Keratinocyte (primary cell): ENCODE data around the gene LSM6. TPM values are rescaled to one million over a fixed set of nuclear protein-coding genes. Genes with fewer than 3 reads are reported as not detected.

Experiments used
- DNase-seq: peaks from one replicate; pipeline ENCODE4 v3.0.0-alpha.2; 2011; ENCODE audit warnings: low read depth, missing footprints, low spot score
- FAIRE-seq: peaks from 2 replicates; lab custom pipeline; 2011; peaks lifted over from hg19 to GRCh38; lab: Jason Lieb, UNC
- H2AFZ ChIP-seq: 2 replicates; pipeline ENCODE4 v1.6.0; 2012; ENCODE audit warnings: low read length, control low read depth, inconsistent platforms; ENCODE audit not compliant: control insufficient read depth
- H3K27ac ChIP-seq: 2 replicates; pipeline ENCODE4 v1.5.1; 2011; ENCODE audit warnings: low read length; ENCODE audit not compliant: control insufficient read depth, insufficient read depth
- H3K27me3 ChIP-seq: 3 replicates; pipeline ENCODE4 v1.6.0; 2011; ENCODE audit warnings: low read length; ENCODE audit not compliant: control insufficient read depth, insufficient read depth; ENCODE audit errors: extremely low read depth
- H3K36me3 ChIP-seq, 2 experiments: 2 replicates in 1 of 2; 3 replicates in 1 of 2; pipeline ENCODE4 v1.5.1; 2011; ENCODE audit warnings: low read length in 2 of 2, mild to moderate bottlenecking in 1 of 2; ENCODE audit not compliant: control insufficient read depth in 2 of 2, insufficient read depth in 2 of 2; ENCODE audit errors: extremely low read depth in 1 of 2
- H3K4me1 ChIP-seq: 3 replicates; pipeline ENCODE4 v1.5.1; 2011; ENCODE audit warnings: low read length; ENCODE audit not compliant: control insufficient read depth, insufficient read depth; ENCODE audit errors: extremely low read depth
- H3K4me2 ChIP-seq: 3 replicates; pipeline ENCODE4 v1.6.0; 2011; ENCODE audit warnings: low read depth, low read length; ENCODE audit not compliant: control insufficient read depth, insufficient read depth; ENCODE audit errors: extremely low read depth
- H3K4me3 ChIP-seq, 3 experiments: fragments of 200-600 bp in 1 of 3; sonication (generic) in 1 of 3; 2 replicates in 2 of 3; 3 replicates in 1 of 3; pipeline ENCODE4 v1.5.1; 2011 to 2016; ENCODE audit warnings: low read length in 3 of 3, mild to moderate bottlenecking in 3 of 3, control low read depth in 2 of 3, inconsistent platforms in 1 of 3, low read depth in 1 of 3, mixed read lengths in 1 of 3, mixed run types in 1 of 3, moderate library complexity in 1 of 3; ENCODE audit not compliant: control insufficient read depth in 2 of 3, insufficient read depth in 2 of 3; ENCODE audit errors: extremely low read depth in 1 of 3
- H3K79me2 ChIP-seq: 2 replicates; pipeline ENCODE4 v1.6.0; 2012; ENCODE audit warnings: low read length; ENCODE audit not compliant: control insufficient read depth, insufficient read depth
- H3K9ac ChIP-seq: 3 replicates; pipeline ENCODE4 v1.6.0; 2011; ENCODE audit warnings: low read length; ENCODE audit not compliant: control insufficient read depth, insufficient read depth; ENCODE audit errors: extremely low read depth
- H3K9me1 ChIP-seq: 3 replicates; pipeline ENCODE4 v1.6.0; 2011; ENCODE audit warnings: low read length; ENCODE audit not compliant: control insufficient read depth, insufficient read depth; ENCODE audit errors: extremely low read depth
- H3K9me3 ChIP-seq: 2 replicates; pipeline ENCODE4 v1.5.1; 2012; ENCODE audit warnings: low read depth, low read length; ENCODE audit not compliant: control insufficient read depth
- H4K20me1 ChIP-seq: 3 replicates; pipeline ENCODE4 v1.6.0; 2011; ENCODE audit warnings: low read length; ENCODE audit not compliant: control insufficient read depth, insufficient read depth; ENCODE audit errors: extremely low read depth
- EZH2 ChIP-seq: IDR thresholded peaks from one replicate; pipeline ENCODE4 v1.6.1; 2012; ENCODE audit warnings: inconsistent platforms, mild to moderate bottlenecking, low read length, moderate library complexity
- dilution Hi-C: fragments of 300-500 bp; cut with MboI; formaldehyde crosslinking; loops from one replicate; pipeline ENCODE4 v1.7.0; 2020; ENCODE audit warnings: low sequenced_read_pairs; ENCODE audit not compliant: extremely low pct_ligation_motif_present
- polyA plus RNA-seq, 5 experiments: library from polyadenylated mRNA; depleted of rRNA in 3 of 5; stranded (reverse) in 3 of 5; stranded (forward) in 1 of 5; unstranded in 1 of 5; fragments of >200 nt; gene quantifications; 1 replicate in 1 of 5; 2 replicates in 3 of 5; 3 replicates in 1 of 5; pipeline versions ENCODE4 v1.2.1 to v1.2.3, GENCODE V29; 2011 to 2012; ENCODE audit warnings: missing spikeins in 2 of 5, low read depth in 1 of 5, low replicate concordance in 1 of 5
- TF ChIP-seq, protein P1 (sequence below), 3 experiments: IDR thresholded peaks in 1 of 3; conservative IDR thresholded peaks in 1 of 3; optimal IDR thresholded peaks in 1 of 3; 2 replicates in 2 of 3; 3 replicates in 1 of 3; pipeline versions ENCODE3 to v1.5.1; 2011; ENCODE audit warnings: low read length in 3 of 3, mild to moderate bottlenecking in 3 of 3, moderate library complexity in 2 of 3, control low read depth in 1 of 3, inconsistent platforms in 1 of 3; ENCODE audit not compliant: insufficient read depth in 2 of 3; ENCODE audit errors: extremely low read depth in 1 of 3

LSM6 gene
- polyA plus RNA-seq, 1 donor (not counting 4 experiments of a cell fraction or from before 2014, with no cell fraction given) = 33.7 TPM

DNA sequence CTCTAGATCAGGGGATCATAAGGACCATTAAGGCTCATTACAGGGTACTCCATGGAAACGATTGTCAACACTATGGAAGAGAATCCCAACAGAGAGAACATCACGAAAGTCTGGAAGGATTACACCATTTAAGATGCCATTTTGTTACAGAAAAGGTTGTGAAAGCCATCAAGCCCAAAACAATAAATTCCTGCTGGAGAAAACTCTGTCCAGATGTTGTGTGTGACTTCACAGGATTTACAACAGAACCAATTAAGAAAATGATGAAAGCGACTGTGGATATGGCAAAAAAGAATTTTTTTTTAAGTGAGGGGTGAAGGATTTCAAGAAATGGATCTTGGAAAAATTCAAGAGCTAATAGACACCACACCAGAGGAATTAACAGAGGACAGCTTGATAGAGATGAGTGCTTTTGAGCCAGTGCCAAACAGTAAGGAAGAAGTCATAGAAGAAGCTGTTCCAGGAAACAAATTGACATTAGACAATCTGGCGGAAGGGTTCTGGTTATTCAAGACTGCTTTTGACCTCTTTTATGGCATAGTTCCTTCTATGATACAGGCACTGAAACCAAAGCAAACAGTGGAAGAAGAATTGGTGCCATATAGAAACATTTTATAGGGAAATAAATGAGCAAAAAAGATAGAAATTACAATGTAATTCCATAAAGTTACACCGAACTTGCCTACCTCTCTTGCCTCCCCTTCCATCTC is 17.3 kb upstream of the LSM6 start:
- no peak for FAIRE-seq
- Histone ChIP-seq H3K9me3 (peaks cover 2% of the 10 kb centered on the region), H3K4me2 (no peak overlapping the region), H3K79me2 (no peaks in the 10 kb centered on the region), H3K4me1 (no peaks in the 10 kb centered on the region), H2AFZ (no peak overlapping the region), H3K27ac (no peak overlapping the region), H3K4me3 (no peak overlapping the region), H3K36me3 (no peaks in the 10 kb centered on the region), H4K20me1 (no peaks in the 10 kb centered on the region), H3K27me3 (no peaks in the 10 kb centered on the region), H3K9ac (no peak overlapping the region), H3K9me1 (no peaks in the 10 kb centered on the region)
- no peak for DNase-seq
- dilution Hi-C loops = no loop called here
- TF ChIP-seq EZH2 = no peak
- TF ChIP-seq, protein P1, sequence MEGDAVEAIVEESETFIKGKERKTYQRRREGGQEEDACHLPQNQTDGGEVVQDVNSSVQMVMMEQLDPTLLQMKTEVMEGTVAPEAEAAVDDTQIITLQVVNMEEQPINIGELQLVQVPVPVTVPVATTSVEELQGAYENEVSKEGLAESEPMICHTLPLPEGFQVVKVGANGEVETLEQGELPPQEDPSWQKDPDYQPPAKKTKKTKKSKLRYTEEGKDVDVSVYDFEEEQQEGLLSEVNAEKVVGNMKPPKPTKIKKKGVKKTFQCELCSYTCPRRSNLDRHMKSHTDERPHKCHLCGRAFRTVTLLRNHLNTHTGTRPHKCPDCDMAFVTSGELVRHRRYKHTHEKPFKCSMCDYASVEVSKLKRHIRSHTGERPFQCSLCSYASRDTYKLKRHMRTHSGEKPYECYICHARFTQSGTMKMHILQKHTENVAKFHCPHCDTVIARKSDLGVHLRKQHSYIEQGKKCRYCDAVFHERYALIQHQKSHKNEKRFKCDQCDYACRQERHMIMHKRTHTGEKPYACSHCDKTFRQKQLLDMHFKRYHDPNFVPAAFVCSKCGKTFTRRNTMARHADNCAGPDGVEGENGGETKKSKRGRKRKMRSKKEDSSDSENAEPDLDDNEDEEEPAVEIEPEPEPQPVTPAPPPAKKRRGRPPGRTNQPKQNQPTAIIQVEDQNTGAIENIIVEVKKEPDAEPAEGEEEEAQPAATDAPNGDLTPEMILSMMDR (optimal IDR thresholded peaks at IDR 0.05 in 1 of 3, IDR thresholded peaks at IDR 0.05 in 1 of 3, conservative IDR thresholded peaks at IDR 0.05 in 1 of 3; ENCODE audit: extremely low read depth in 1 of 3, insufficient read depth in 2 of 3, low read length in 3 of 3) = no peak

GRCh38 chr4:146159384-146160058 is 16.0 kb upstream of the LSM6 start:
- no peaks in the 10 kb centered on the region for H3K36me3 ChIP-seq
- no peaks in the 10 kb centered on the region for H4K20me1 ChIP-seq
- H3K4me2 ChIP-seq = no peak overlapping the region
- no peaks in the 10 kb centered on the region for H3K4me1 ChIP-seq
- no peak for FAIRE-seq
- dilution Hi-C loops = no loop called here
- H3K27ac ChIP-seq = no peak overlapping the region
- no peak overlapping the region for H2AFZ ChIP-seq
- TF ChIP-seq EZH2 = no peak
- TF ChIP-seq, protein P1 (optimal IDR thresholded peaks at IDR 0.05 in 1 of 3, IDR thresholded peaks at IDR 0.05 in 1 of 3, conservative IDR thresholded peaks at IDR 0.05 in 1 of 3; ENCODE audit: extremely low read depth in 1 of 3, insufficient read depth in 2 of 3, low read length in 3 of 3) = no peak
- H3K79me2 ChIP-seq = no peaks in the 10 kb centered on the region
- no peak for DNase-seq
- no peaks in the 10 kb centered on the region for H3K27me3 ChIP-seq
- H3K4me3 ChIP-seq = no peak overlapping the region
- H3K9ac ChIP-seq = no peak overlapping the region
- no peaks in the 10 kb centered on the region for H3K9me1 ChIP-seq
- peaks cover 2% of the 10 kb centered on the region for H3K9me3 ChIP-seq
